Activated gamma-delta T cell treated with Interleukin-2 at 50 U/mL for 16 hours (primary cell): Measurements from ENCODE around the gene POLR2L.

ENCODE experiments used
- DNase-seq: peaks from one replicate; pipeline ENCODE4 v3.0.0-alpha.2; 2020

POLR2L gene

GRCh38 chr11:842370-843002 is at the start of gene POLR2L, which contains the start of gene TSPAN4:
TSS of gene POLR2L (minus strand) at chr11:842529. CDS start at chr11:842508, 21 bp downstream.
TSS of gene TSPAN4 (plus strand) at chr11:842852. CDS start at chr11:850305, 7,453 bp downstream.
- DNase-seq, result peak; percentile 88

GRCh38 chr11:890794-891540 is 48.6 kb upstream of the POLR2L start:
- no peak for DNase-seq

DNA sequence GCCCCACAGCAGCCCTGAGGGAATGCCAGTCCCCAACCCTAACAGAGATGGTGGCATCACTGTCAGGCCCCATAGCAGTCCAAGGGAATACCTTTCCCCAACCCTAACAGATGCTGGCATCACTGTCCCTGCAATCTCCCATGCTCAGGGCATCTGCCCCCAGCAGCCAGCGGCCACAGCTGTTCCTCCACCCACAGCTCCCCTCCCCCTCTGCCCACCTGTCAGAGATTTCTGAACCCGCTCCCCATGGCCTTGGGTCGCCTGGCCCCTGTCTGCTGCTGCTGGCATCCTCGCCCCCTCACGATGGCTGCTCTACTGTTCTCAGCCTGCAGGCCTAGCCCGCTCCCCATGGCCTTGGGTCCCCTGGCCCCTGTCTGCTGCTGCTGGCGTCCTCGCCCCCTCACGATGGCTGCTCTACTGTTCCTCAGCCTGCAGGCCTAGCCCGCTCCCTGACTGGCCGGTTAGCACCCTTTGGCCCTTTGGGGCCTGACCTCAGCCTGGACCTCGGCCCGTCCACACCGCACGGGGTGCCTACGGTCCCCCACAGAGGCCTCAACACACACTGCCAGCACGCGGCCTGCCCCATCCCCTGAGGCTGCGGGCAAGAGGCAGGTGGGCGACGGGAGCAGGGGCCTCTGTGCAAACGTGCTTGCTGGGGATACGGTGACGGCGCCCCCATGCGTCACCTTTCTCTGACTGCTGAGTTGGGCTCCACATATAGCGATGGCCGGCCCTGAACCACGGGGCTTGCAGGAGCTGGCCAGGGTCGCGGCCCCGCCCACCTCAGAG is 47.6 kb upstream of the POLR2L start:
- DNase-seq, result no peak

DNA sequence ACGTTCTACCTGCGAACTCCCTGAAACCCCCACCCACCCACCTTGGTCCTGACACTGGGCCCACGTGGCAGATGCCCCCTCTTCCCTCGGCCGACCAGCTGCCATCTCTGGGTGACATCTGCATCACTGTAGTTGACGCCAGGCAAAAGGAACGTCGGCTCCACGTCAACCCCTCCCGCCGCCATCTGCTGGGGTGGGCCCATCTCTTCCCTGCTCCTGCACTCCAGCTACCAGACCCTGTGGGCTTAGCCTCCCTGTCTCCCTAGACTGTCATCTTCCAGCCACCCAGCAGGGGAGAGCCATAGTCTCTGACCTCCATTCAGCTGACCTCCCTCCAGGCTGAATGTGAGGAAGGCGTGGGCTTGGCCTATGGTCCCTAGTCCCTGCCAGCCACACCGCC is 46.9 kb upstream of the POLR2L start:
- no peak for DNase-seq

- no peak for DNase-seq
Observed at GRCh38 chr11:888310-889212, 46.2 kb upstream of the POLR2L start.

- DNase-seq, result no peak
Observed at GRCh38 chr11:887589-887988, 45.3 kb upstream of the POLR2L start.

- no peak for DNase-seq
Observed at GRCh38 chr11:886568-886967, 44.2 kb upstream of the POLR2L start.

DNA sequence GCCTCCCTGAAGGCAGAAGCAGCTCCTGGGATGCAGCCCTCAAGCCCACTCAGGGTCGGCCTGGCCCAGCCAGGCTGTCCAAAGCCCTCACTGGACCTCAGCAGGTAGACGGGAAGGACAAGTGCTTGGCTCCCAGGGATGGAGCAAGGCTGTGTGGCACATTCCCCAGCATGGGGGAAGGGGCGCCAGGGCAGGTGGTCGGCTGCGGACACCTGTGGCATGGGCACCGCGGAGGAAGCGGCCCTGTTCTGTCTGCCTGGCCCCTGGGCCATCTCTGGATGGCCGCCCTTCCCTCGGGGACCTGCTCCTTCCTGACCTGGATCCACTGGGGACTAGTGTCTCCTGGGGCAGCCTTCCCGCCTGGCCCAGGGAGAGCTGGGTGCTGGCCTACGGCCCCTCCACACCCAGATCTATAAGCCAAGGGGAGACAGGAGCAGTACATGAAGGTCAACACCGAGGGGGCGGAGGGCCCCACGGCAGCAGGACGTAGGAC is 42.3 kb upstream of the POLR2L start:
- DNase-seq, result no peak

DNA sequence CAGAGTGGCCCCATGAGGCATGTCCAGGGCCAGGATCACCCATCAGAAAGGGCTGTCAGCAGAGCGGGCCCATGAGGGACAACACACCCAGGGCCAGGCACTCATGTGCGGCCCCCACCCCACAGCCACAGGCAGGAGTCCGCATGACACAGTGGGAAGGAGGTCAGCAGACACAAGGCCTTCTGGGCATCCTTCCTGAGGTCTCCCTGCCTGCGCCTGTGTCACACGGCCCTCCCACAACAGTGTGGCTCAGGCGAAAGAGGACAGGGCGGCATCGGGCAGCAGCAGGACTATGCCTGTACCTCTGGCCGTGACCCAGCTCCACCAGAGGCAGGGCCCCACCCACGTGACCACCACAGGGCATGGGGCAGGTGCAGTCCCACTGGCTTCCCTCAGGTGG is 41.2 kb upstream of the POLR2L start:
- DNase-seq, result no peak

- no peak for DNase-seq
Observed at GRCh38 chr11:882596-882995, 40.3 kb upstream of the POLR2L start.

- DNase-seq, result no peak
Observed at GRCh38 chr11:880447-880846, 38.1 kb upstream of the POLR2L start.

- DNase-seq, result no peak
Observed at GRCh38 chr11:877565-877964, 35.2 kb upstream of the POLR2L start.

DNA sequence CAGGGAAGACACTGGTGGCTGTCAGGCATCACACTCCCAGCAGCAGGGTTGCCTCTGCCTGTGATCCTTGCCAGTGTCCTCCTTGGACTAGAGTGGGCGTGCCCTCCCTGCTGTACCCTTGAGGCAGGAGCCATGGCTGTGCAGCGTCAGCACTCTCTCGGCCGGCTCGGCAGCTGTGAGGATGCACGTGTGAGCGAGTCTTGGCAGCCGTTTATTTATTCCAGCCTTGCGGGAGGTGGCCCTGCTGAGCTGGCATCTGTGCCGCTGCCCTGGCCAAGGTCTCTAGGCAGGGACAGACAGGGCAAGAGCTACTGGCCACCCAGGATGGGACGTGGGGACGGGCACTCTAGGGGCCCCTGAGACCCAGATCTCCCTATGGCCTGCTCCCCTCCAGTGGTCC is 34.2 kb upstream of the POLR2L start:
- no peak for DNase-seq

- DNase-seq, result no peak
Observed at GRCh38 chr11:875769-876301, 33.5 kb upstream of the POLR2L start.

DNA sequence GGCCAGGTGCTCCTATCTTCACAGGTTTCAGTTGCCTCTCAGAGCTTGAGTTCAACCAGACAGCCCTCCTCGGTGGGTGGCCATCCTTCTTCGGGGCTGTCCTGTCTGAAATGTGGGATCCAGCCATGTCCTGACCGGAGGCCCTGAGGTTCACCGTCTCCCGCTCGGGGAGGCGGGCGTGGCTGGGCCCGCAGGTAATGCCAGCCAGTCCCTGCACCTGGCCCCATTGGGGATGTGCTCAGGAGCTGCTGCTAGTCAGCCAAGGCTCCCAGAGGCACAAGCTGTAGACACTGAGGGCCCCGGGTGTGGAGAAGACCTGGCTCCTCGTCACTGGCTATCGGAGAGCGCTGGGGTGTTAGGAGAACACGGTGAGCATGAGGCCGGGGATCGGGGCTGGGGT is 32.9 kb upstream of the POLR2L start:
- no peak for DNase-seq

DNA sequence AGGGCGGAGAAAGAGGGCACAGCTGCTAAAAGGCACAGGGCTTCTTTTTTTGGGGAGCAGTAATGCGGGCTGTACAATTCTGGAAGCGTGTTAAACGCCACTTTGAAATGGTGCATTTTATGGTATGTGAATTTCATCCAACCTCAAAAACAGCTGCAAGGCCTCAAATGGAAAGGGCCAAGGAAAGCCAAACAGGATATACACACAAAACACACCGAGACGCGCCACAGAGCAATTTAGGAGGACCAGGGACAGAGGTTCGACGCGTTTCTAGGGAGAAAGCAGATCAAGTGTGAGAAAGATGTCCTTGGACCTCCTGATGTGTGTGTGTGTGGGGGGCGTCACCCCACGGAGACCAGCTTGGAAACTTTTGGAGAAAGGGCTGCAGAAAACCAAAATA is 31.4 kb upstream of the POLR2L start:
- no peak for DNase-seq

DNA sequence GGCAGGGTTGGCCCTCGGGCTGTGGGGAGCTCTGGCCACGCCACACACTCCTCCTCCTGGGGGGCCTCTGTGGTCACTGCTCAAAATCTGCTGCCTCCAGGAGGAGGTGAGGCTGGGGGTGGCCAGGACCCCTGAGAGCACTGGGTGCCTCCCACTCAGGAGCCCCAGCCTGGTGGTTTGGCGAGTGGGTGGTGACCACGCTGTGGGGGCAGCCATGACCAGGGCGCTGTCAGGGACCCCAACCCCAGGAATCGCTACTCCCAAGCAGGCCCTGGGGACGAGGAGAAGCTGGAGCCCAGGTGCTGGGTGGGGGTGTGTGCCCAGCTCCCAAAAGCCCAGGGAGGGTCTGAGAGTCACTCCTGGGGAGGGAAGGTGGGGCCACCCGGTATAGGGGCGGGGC is 30.5 kb upstream of the POLR2L start:
- DNase-seq, result no peak

DNA sequence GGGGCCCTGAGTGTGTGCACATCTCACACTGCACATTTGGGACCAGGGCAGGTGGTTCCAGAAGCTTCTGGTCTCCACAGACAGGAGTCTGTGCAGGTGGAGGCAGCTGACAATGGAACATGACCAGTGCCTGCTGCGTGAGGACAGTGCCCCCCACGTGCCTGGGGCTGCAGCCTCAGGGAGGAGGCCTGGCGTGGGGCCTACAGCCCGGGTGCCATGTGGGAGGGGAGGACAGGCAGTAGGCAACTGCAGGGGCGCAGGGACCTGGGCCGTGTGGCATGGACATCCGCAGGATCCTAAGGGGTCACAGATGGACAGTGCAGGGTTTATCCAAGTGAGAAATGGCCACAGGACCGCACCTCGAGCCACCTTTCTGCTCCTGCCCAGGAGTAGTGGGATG is 29.1 kb upstream of the POLR2L start:
- no peak for DNase-seq

DNA sequence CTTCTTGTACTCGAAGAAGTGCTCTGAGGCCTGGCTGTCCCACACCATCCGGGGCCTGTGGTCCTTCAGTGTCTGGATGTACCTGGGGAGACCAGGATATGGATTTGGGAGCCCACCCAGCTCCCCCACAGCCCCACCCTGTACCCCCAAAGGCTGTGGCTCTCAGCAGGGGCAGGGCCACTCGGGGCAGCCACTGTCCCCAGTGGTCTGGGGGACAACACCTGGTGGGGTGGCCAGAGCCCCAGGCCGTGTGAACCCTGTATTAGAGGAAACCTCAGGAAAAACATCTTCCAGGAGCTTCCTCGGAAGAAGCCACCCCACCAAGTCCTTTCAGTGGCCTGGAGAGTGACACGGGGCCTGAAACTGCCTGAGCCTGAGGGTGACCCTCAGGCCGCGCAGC is 28.1 kb upstream of the POLR2L start:
- DNase-seq, result no peak

- DNase-seq, result no peak
Observed at GRCh38 chr11:870127-870413, 27.7 kb upstream of the POLR2L start.

- no peak for DNase-seq
Observed at GRCh38 chr11:869399-870126, 27.2 kb upstream of the POLR2L start.

DNA sequence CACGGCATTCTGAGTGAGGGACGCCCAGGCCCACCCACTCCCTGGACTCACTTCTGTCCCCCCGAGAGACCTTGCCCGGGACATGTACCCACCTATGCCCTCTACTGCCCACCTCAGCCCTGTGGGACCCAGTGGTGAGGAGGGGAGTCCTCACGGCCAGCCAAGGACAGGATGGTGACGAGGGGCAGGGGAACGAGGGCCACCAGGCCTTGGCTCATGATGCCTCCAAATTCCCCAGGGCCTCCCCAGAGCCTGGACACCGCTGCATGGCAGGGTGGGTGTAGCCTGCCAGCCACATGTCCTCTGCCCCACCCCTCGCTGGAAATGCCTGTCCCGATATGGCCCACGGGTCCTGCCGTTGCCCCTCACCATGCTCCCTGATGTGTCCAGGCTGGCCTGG is 26.5 kb upstream of the POLR2L start:
- no peak for DNase-seq
